Panc1 (cell line): ENCODE data around the gene ADARB2. TPM values are rescaled to one million over a fixed set of nuclear protein-coding genes. Genes with fewer than 3 reads are reported as not detected.

Experiments
- ATAC-seq: fragments of 200-7000 bp; cut with Tn5 transposase; 2 replicates; pipeline ENCODE4 v1.9.1; 2020; ENCODE audit warnings: mild to moderate bottlenecking, moderate library complexity
- BruUV-seq: library from RNA; stranded (reverse); fragments of 400-500 nt; replicated peaks from 2 replicates; lab custom pipeline; 2021; lab: Mats Ljungman, UMichigan
- CTCF ChIA-PET: fragments of 300-600 bp; sonication (Branson Sonifier 250); formaldehyde crosslinking; loops from one replicate; lab custom pipeline; 2022; ENCODE audit warnings: antibody characterized with exemption; lab: Charles Lee
- POLR2A ChIA-PET: fragments of 300-600 bp; sonication (Branson Sonifier 250); formaldehyde crosslinking; loops from one replicate; lab custom pipeline; 2022; ENCODE audit warnings: antibody characterized with exemption; lab: Charles Lee
- DNase-seq: peaks from one replicate; pipeline ENCODE4 v3.0.0-alpha.2; 2010; ENCODE audit warnings: low read depth, low spot score
- H3K27ac ChIP-seq: 2 replicates; pipeline ENCODE4 v1.5.1; 2011; ENCODE audit warnings: mild to moderate bottlenecking, low read length, inconsistent platforms
- H3K27me3 ChIP-seq: fragments of 200-500 bp; sonication (Bioruptor generic); 2 replicates; pipeline ENCODE4 v1.6.0; 2014; ENCODE audit warnings: low read length, inconsistent platforms; ENCODE audit not compliant: control insufficient read depth, insufficient read depth
- H3K36me3 ChIP-seq: fragments of 200-500 bp; sonication (Bioruptor generic); 2 replicates; pipeline ENCODE4 v1.5.1; 2014; ENCODE audit warnings: inconsistent platforms, mild to moderate bottlenecking, low read length, moderate library complexity; ENCODE audit not compliant: control insufficient read depth, insufficient read depth
- H3K4me1 ChIP-seq: 2 replicates; pipeline ENCODE4 v1.5.1; 2011; ENCODE audit warnings: inconsistent platforms, mild to moderate bottlenecking, low read length, moderate library complexity; ENCODE audit not compliant: control insufficient read depth, insufficient read depth
- H3K4me3 ChIP-seq, 2 experiments: 2 replicates each; pipeline ENCODE4 v1.5.1; 2011 to 2012; ENCODE audit warnings: low read depth in 2 of 2, low read length in 2 of 2, mild to moderate bottlenecking in 2 of 2, inconsistent platforms in 1 of 2, moderate library complexity in 1 of 2
- H3K9me3 ChIP-seq: fragments of 200-500 bp; sonication (Bioruptor generic); 2 replicates; pipeline ENCODE4 v1.5.1; 2014; ENCODE audit warnings: low read depth, mild to moderate bottlenecking, inconsistent platforms, low read length, moderate library complexity; ENCODE audit not compliant: control insufficient read depth, insufficient read depth
- CTCF ChIP-seq: fragments of 450-650 bp; IDR thresholded peaks from 2 replicates; pipeline ENCODE4 v1.5.1; 2017; ENCODE audit warnings: mild to moderate bottlenecking
- POLR2AphosphoS5 ChIP-seq: IDR thresholded peaks from 2 replicates; pipeline ENCODE4 v1.6.1; 2012; ENCODE audit warnings: mild to moderate bottlenecking, low read depth, low read length, moderate library complexity
- REST ChIP-seq, 2 experiments: IDR thresholded peaks; 2 replicates each; pipeline ENCODE4 v1.6.1; 2011 to 2012; ENCODE audit warnings: low read depth in 2 of 2, control low read depth in 1 of 2, low read length in 1 of 2, mild to moderate bottlenecking in 1 of 2, moderate library complexity in 1 of 2; ENCODE audit not compliant: insufficient read depth in 1 of 2
- SIN3A ChIP-seq: IDR thresholded peaks from 2 replicates; pipeline ENCODE4 v1.6.1; 2012; ENCODE audit warnings: low read depth, mild to moderate bottlenecking, low read length, moderate library complexity, borderline replicate concordance; ENCODE audit not compliant: insufficient read depth
- TCF7L2 ChIP-seq: IDR thresholded peaks from 2 replicates; pipeline ENCODE4 v1.6.1; 2011; ENCODE audit warnings: mild to moderate bottlenecking, low read depth, low read length, inconsistent platforms
- in situ Hi-C: cut with HindIII; loops from 2 replicates; pipeline ENCODE4 v1.10.0; 2016; ENCODE audit warnings: low sequenced_read_pairs, low pct_unique_long_range_greater_than_20kb
- intact Hi-C: fragments of 100-400 bp; cut with micrococcal nuclease; formaldehyde crosslinking; loops from one replicate; pipeline ENCODE4 v1.10.0; 2022; ENCODE audit not compliant: unreplicated experiment
- total RNA-seq: library from RNA; stranded (reverse); gene quantifications from one replicate; pipeline ENCODE4 v1.2.1, GENCODE V29; 2021; ENCODE audit not compliant: unreplicated experiment

The ADARB2 gene
- total RNA-seq, 1 experiment from 2014 or later = 0.31 TPM

- TF ChIP-seq SIN3A = no peak
- no peak for TF ChIP-seq POLR2AphosphoS5
- no peak for TF ChIP-seq REST (IDR thresholded peaks at IDR 0.05; ENCODE audit: insufficient read depth in 1 of 2, low read depth in 2 of 2, low read length in 1 of 2)
- no peak for TF ChIP-seq CTCF
- no peak for TF ChIP-seq TCF7L2
Measured at GRCh38 chr10:1578392-1579140, 158.8 kb downstream of the ADARB2 start.

GRCh38 chr10:1577945-1578344, 159.4 kb downstream of the ADARB2 start:
- BruUV-seq = no TSS peak
- intact Hi-C loops = no loop called here

More at GRCh38 chr10:1578392-1579140, 158.8 kb downstream of the ADARB2 start:
- H3K27me3 ChIP-seq = no peaks in the 10 kb centered on the region
- ChIA-PET POLR2A (no interaction called here), CTCF (no interaction called here)
- H3K27ac ChIP-seq = no peak overlapping the region
- in situ Hi-C loops = no loop called here
- ATAC-seq = no peak
- no peaks in the 10 kb centered on the region for H3K9me3 ChIP-seq
- intact Hi-C loops = no loop called here
- H3K4me3 ChIP-seq = no peak overlapping the region
- no peaks in the 10 kb centered on the region for H3K36me3 ChIP-seq
- DNase-seq = no peak
- BruUV-seq = no TSS peak
- H3K4me1 ChIP-seq = no peaks in the 10 kb centered on the region

More at GRCh38 chr10:1577945-1578344, 159.4 kb downstream of the ADARB2 start:
- ATAC-seq (no peak), DNase-seq (no peak)
- ChIA-PET CTCF (no interaction called here), POLR2A (no interaction called here)
- Histone ChIP-seq H3K27me3 (no peaks in the 10 kb centered on the region), H3K27ac (no peak overlapping the region), H3K4me3 (no peak overlapping the region), H3K36me3 (no peaks in the 10 kb centered on the region), H3K4me1 (no peaks in the 10 kb centered on the region), H3K9me3 (no peaks in the 10 kb centered on the region)
- in situ Hi-C loops = no loop called here
- TF ChIP-seq TCF7L2 (no peak), SIN3A (no peak), POLR2AphosphoS5 (no peak), REST (IDR thresholded peaks at IDR 0.05; ENCODE audit: insufficient read depth in 1 of 2, low read depth in 2 of 2, low read length in 1 of 2) (no peak), CTCF (no peak)
